A549 (cell line): ENCODE measurements around the gene ANO2. TPM values are rescaled to one million over a fixed set of nuclear protein-coding genes. Genes with fewer than 3 reads are reported as not detected.

Experiments
- ATAC-seq, 2 experiments: fragments of 200-7000 bp in 1 of 2; fragments of >200 bp in 1 of 2; cut with Nextera tagmentation in 1 of 2; cut with Tn5 transposase in 1 of 2; 3 replicates each; pipeline versions ENCODE4 v1.8.0 to v1.9.1; 2018 to 2020; ENCODE audit warnings: mild to moderate bottlenecking in 1 of 2, moderate library complexity in 1 of 2
- CTCF ChIA-PET: fragments of 300-600 bp; sonication (Branson Sonifier 250); formaldehyde crosslinking; extraction: SDS; loops from one replicate; lab custom pipeline; 2021; ENCODE audit warnings: antibody characterized with exemption, inconsistent platforms; lab: Yijun Ruan, JAX
- POLR2A ChIA-PET: fragments of 350-600 bp; formaldehyde crosslinking; extraction: SDS; loops from one replicate; lab custom pipeline; 2021; ENCODE audit warnings: antibody characterized with exemption, inconsistent platforms; lab: Yijun Ruan, JAX
- DNase-seq, 2 experiments: peaks; one replicate each; pipeline versions ENCODE4 v3.0.0 to v3.0.0-alpha.2; 2011 to 2016; ENCODE audit warnings: low read depth in 1 of 2, low spot score in 1 of 2
- FAIRE-seq: peaks from 2 replicates; lab custom pipeline; 2011; peaks lifted over from hg19 to GRCh38; lab: Jason Lieb, UNC
- H3K27ac ChIP-seq, 2 experiments: fragments of >200 bp; sonication (Bioruptor Twin); formaldehyde crosslinking; 3 replicates each; pipeline ENCODE4 v1.5.1; 2016 to 2017
- H3K4me1 ChIP-seq: fragments of >200 bp; sonication (Bioruptor Twin); formaldehyde crosslinking; 3 replicates; pipeline ENCODE4 v1.6.1; 2016
- H3K4me2 ChIP-seq: fragments of >200 bp; sonication (Bioruptor Twin); formaldehyde crosslinking; 3 replicates; pipeline ENCODE4 v1.6.1; 2016
- H3K4me3 ChIP-seq: fragments of >200 bp; sonication (Bioruptor Twin); formaldehyde crosslinking; 3 replicates; pipeline ENCODE4 v1.5.1; 2016
- H3K9me3 ChIP-seq: fragments of >200 bp; sonication (Bioruptor Twin); formaldehyde crosslinking; 3 replicates; pipeline ENCODE4 v1.6.1; 2016
- BCL3 ChIP-seq: fragments of >200 bp; sonication (Bioruptor Twin); formaldehyde crosslinking; IDR thresholded peaks from 3 replicates; pipeline ENCODE4 v1.6.1; 2016
- CEBPB ChIP-seq, 2 experiments: fragments of >200 bp in 1 of 2; sonication (Bioruptor Twin) in 1 of 2; formaldehyde crosslinking in 1 of 2; IDR thresholded peaks; 2 replicates each; pipeline ENCODE4 v1.6.1; 2012 to 2016
- CHD2 ChIP-seq: fragments of 150-350 bp; IDR thresholded peaks from 2 replicates; pipeline ENCODE4 v1.6.1; 2014; ENCODE audit warnings: low read length; ENCODE audit not compliant: partially characterized antibody
- CHD4 ChIP-seq: fragments of 200-600 bp; sonication (generic); IDR thresholded peaks from 2 replicates; pipeline ENCODE4 v1.6.1; 2016; ENCODE audit warnings: antibody characterized with exemption, mild to moderate bottlenecking, borderline replicate concordance
- CTCF ChIP-seq: fragments of >200 bp; sonication (Bioruptor Twin); formaldehyde crosslinking; IDR thresholded peaks from 3 replicates; pipeline ENCODE4 v1.5.1; 2016
- EHF ChIP-seq: fragments of 250-450 bp; sonication (Bioruptor Pico); IDR thresholded peaks from 2 replicates; pipeline ENCODE4 v1.5.0; 2020; ENCODE audit warnings: mild to moderate bottlenecking
- EHMT2 ChIP-seq: fragments of 200-600 bp; sonication (generic); IDR thresholded peaks from 2 replicates; pipeline ENCODE4 v1.6.1; 2016; ENCODE audit warnings: antibody characterized with exemption, low read depth, mild to moderate bottlenecking, moderate library complexity
- FOSB ChIP-seq: fragments of 250-450 bp; sonication (Bioruptor Pico); IDR thresholded peaks from 2 replicates; pipeline ENCODE4 v1.5.0; 2020; ENCODE audit warnings: mild to moderate bottlenecking, moderate library complexity
- HDAC2 ChIP-seq: fragments of 200-600 bp; sonication (generic); IDR thresholded peaks from 2 replicates; pipeline ENCODE4 v1.6.1; 2016
- HOXB13 ChIP-seq: fragments of 250-450 bp; sonication (Bioruptor Pico); IDR thresholded peaks from 2 replicates; pipeline ENCODE4 v1.5.0; 2020; ENCODE audit warnings: low read depth, mild to moderate bottlenecking, moderate library complexity
- JUNB ChIP-seq: fragments of >200 bp; sonication (Bioruptor Twin); formaldehyde crosslinking; IDR thresholded peaks from 2 replicates; pipeline ENCODE4 v1.6.1; 2016
- MAX ChIP-seq: IDR thresholded peaks from 2 replicates; pipeline ENCODE4 v1.6.1; 2012
- MAZ ChIP-seq: fragments of 150-350 bp; IDR thresholded peaks from 2 replicates; pipeline ENCODE4 v1.6.1; 2014; ENCODE audit warnings: antibody characterized with exemption, low read depth, low read length, borderline replicate concordance
- MYC ChIP-seq: IDR thresholded peaks from 2 replicates; pipeline ENCODE4 v1.6.1; 2012; ENCODE audit warnings: mild to moderate bottlenecking, inconsistent platforms, low read length, improper control_type of control experiment, borderline replicate concordance
- PBX3 ChIP-seq: IDR thresholded peaks from 2 replicates; pipeline ENCODE4 v1.6.1; 2012
- RAD21 ChIP-seq, 2 experiments: fragments of >200 bp in 1 of 2; sonication (Bioruptor Twin) in 1 of 2; formaldehyde crosslinking in 1 of 2; IDR thresholded peaks in 1 of 2; conservative IDR thresholded peaks in 1 of 2; 2 replicates in 1 of 2; 3 replicates in 1 of 2; pipeline ENCODE4 v1.6.1; 2012 to 2018; ENCODE audit warnings: inconsistent platforms in 1 of 2
- RARB ChIP-seq: fragments of 250-450 bp; sonication (Bioruptor Pico); IDR thresholded peaks from 2 replicates; pipeline ENCODE4 v1.8.0; 2021; ENCODE audit warnings: mild to moderate bottlenecking, moderate library complexity
- SMC3 ChIP-seq: fragments of >200 bp; sonication (Bioruptor Twin); formaldehyde crosslinking; IDR thresholded peaks from 3 replicates; pipeline ENCODE4 v1.6.1; 2018; ENCODE audit warnings: inconsistent platforms
- SREBF2 ChIP-seq: fragments of 450-650 bp; IDR thresholded peaks from 2 replicates; pipeline ENCODE4 v1.6.1; 2014; ENCODE audit warnings: mild to moderate bottlenecking, moderate library complexity
- TP53 ChIP-seq: fragments of 250-450 bp; sonication (Bioruptor Pico); IDR thresholded peaks from 2 replicates; pipeline ENCODE4 v1.5.0; 2021; ENCODE audit warnings: mild to moderate bottlenecking, moderate library complexity
- ZC3H11A ChIP-seq: fragments of 450-650 bp; IDR thresholded peaks from 2 replicates; pipeline ENCODE4 v1.6.1; 2014; ENCODE audit warnings: antibody characterized with exemption, mild to moderate bottlenecking
- ZNF302 ChIP-seq: fragments of 250-450 bp; sonication (Bioruptor Pico); IDR thresholded peaks from 2 replicates; pipeline ENCODE4 v1.9.0; 2021; ENCODE audit warnings: inconsistent platforms, mild to moderate bottlenecking, moderate library complexity
- WGBS: methylation state at CpG from one replicate; pipeline ENCODE4 v1.1.6; 2017; ENCODE audit errors: missing lambda C conversion rate; 5-methylcytosine and 5-hydroxymethylcytosine counted together
- polyA plus RNA-seq, 4 experiments: library from polyadenylated mRNA; depleted of rRNA in 3 of 4; stranded (reverse); fragments of >200 nt; fragmentation: RNase III in 1 of 4; extraction: RNeasy Plus Mini Kit Qiagen cat#74134 plus additional on column Dnase treatment in 1 of 4; gene quantifications; 2 replicates in 3 of 4; 3 replicates in 1 of 4; pipeline ENCODE4 v1.2.3, GENCODE V29; 2011 to 2017

ANO2 gene
- polyA plus RNA-seq, 2 of the 4 experiments (the other 2 are of a cell fraction): not detected

GRCh38 chr12:5913387-5913786 is 31.7 kb downstream of the ANO2 start:
- Histone ChIP-seq H3K4me3 (no peak overlapping the region), H3K9me3 (no peaks in the 10 kb centered on the region), H3K27ac (no peak overlapping the region), H3K4me2 (no peak overlapping the region), H3K4me1 (no peaks in the 10 kb centered on the region)
- ChIA-PET POLR2A (no interaction called here), CTCF (interaction anchor here (0.5 kb wide), 1 partner anchor 997 kb away, joined by 3 read pairs; no protein-coding TSS in a partner anchor)
- no peak for TF ChIP-seq JUNB
- no peak for TF ChIP-seq RARB
- TF ChIP-seq HOXB13: no peak
- TF ChIP-seq MAX: no peak
- TF ChIP-seq EHMT2: no peak
- no peak for TF ChIP-seq CTCF
- TF ChIP-seq SMC3: no peak
- TF ChIP-seq RAD21 (conservative IDR thresholded peaks at IDR 0.05 in 1 of 2, IDR thresholded peaks at IDR 0.05 in 1 of 2): no peak
- TF ChIP-seq FOSB: no peak
- no peak for TF ChIP-seq CHD2
- WGBS: 36% methylated on average over 9 of the region's 9 CpGs
- FAIRE-seq: no peak
- no peak for ATAC-seq
- no peak for DNase-seq

- 36% methylated on average over 19 of the region's 19 CpGs for WGBS
- ATAC-seq (peak in 1 of 2 experiments; percentile 77; a peak in 3 of 6 replicates), FAIRE-seq (no peak), DNase-seq (peak in 1 of 2 experiments; percentile 22)
- CTCF ChIA-PET: interaction anchor here (1.3 kb wide), 1 partner anchor 127 kb away, joined by 4 read pairs; no protein-coding TSS in a partner anchor
- POLR2A ChIA-PET: no interaction called here
- peak in 1 of 2 experiments; percentile 33; a peak in 1 of 5 replicates for TF ChIP-seq RAD21 (conservative IDR thresholded peaks at IDR 0.05 in 1 of 2, IDR thresholded peaks at IDR 0.05 in 1 of 2)
- TF ChIP-seq PBX3: no peak
- H3K27ac ChIP-seq: no peak overlapping the region
- H3K4me2 ChIP-seq: no peak overlapping the region
- H3K9me3 ChIP-seq: no peaks in the 10 kb centered on the region
- no peaks in the 10 kb centered on the region for H3K4me1 ChIP-seq
- no peak overlapping the region for H3K4me3 ChIP-seq
Measured at GRCh38 chr12:5912437-5913334, 32.4 kb downstream of the ANO2 start.

GRCh38 chr12:5912011-5912410 is 33.0 kb downstream of the ANO2 start:
- Histone ChIP-seq H3K4me1 (no peaks in the 10 kb centered on the region), H3K27ac (no peak overlapping the region), H3K4me3 (no peak overlapping the region), H3K9me3 (no peaks in the 10 kb centered on the region), H3K4me2 (no peak overlapping the region)
- 8% methylated on average over 3 of the region's 3 CpGs for WGBS
- DNase-seq (no peak), ATAC-seq (peak in 1 of 2 experiments; percentile 43; a peak in 1 of 6 replicates), FAIRE-seq (no peak)
- CTCF ChIA-PET: interaction anchor here (1.3 kb wide), 1 partner anchor 127 kb away, joined by 4 read pairs; no protein-coding TSS in a partner anchor
- POLR2A ChIA-PET: no interaction called here
- TF ChIP-seq EHF (CRISPR knock-in tag) (no peak), HOXB13 (no peak), MAZ (no peak), SREBF2 (no peak), ZC3H11A (no peak), CTCF (no peak), ZNF302 (CRISPR knock-in tag) (no peak), CEBPB (IDR thresholded peaks at IDR 0.05) (no peak), CHD4 (no peak), BCL3 (no peak), TP53 (no peak), FOSB (no peak), HDAC2 (no peak), MYC (no peak)
